Activated CD8-positive, alpha-beta memory T cell treated with anti-CD3 and anti-CD28 coated beads, Interleukin-2, amount 10 ng/mL, durations not matched to agents 7 days and 5 days (primary cell): Measurements from ENCODE around the gene TTYH3. TPM values are rescaled to one million over a fixed set of nuclear protein-coding genes. Genes with fewer than 3 reads are reported as not detected.

ENCODE experiments used
- ATAC-seq: fragments of 150-1000 bp; cut with Tn5 transposase; one replicate; pipeline ENCODE4 v1.10.0; 2021; ENCODE audit warnings: moderate library complexity
- CTCF ChIA-PET: fragments of 350-600 bp; sonication (Branson Sonifier 250); formaldehyde crosslinking; loops from one replicate; lab custom pipeline; 2021; ENCODE audit warnings: antibody characterized with exemption; lab: Charles Lee
- DNase-seq: peaks from one replicate; pipeline ENCODE4 v3.0.0-alpha.2; 2020
- H3K27ac Mint-ChIP-seq: one replicate; pipeline ENCODE4 v1.8.0; 2021; ENCODE audit warnings: mild to moderate bottlenecking, mixed read lengths
- H3K27me3 Mint-ChIP-seq: one replicate; pipeline ENCODE4 v1.8.0; 2021; ENCODE audit warnings: mixed read lengths
- H3K36me3 Mint-ChIP-seq: one replicate; pipeline ENCODE4 v1.8.0; 2021; ENCODE audit warnings: mild to moderate bottlenecking, mixed read lengths
- H3K4me1 Mint-ChIP-seq: one replicate; pipeline ENCODE4 v1.8.0; 2021; ENCODE audit warnings: mixed read lengths
- H3K4me3 Mint-ChIP-seq: one replicate; pipeline ENCODE4 v1.8.0; 2021; ENCODE audit warnings: mild to moderate bottlenecking, moderate library complexity, mixed read lengths
- H3K9me3 Mint-ChIP-seq: one replicate; pipeline ENCODE4 v1.8.0; 2022; ENCODE audit warnings: low read depth, mixed read lengths
- total RNA-seq, 2 experiments: library from RNA; stranded (reverse); gene quantifications; one replicate each; pipeline ENCODE4 v1.2.3, GENCODE V29; 2021

The TTYH3 gene
- total RNA-seq, 2 experiments from 2014 or later: 19.9 to 31.7 TPM

DNA sequence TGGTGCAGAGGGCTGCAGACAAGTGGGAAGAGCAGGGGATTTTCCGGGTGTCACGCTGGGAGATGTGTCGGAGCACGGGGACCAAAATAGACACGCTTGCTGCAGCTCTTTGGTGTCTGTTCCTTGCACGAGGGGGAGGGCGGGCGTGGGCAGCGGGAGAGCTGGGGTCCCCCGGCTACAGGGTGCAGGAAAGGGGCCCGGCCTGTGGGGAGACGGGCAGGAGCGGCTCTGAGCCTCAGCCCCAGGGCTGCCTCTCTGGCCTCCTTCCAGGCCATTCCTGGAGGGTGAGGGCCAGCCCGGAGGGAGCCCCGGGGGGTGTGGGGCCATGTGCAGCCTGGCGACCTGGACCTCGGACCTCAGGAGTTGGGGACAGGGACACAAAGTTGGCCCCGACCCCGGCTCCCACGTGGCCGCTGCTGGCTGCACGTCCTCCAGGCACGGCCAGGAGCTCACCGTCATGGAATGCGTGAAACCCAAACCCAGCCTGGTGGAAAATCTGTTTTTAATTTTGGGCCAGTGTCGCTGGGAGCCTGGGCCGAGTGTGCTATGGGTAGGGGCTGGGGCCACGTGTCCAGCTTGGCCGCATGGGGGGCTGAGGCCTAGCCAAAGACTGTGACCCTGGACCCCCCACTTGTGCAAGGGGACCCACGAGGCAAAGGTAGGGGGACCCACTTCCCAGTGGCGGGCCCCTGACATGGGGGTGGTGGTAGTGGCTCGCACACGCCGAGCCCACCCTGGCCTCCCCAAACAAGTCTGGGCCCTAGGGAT, 6.6 kb downstream of the TTYH3 start:
- Mint-ChIP-seq H3K9me3 (no peaks in the 10 kb centered on the region), H3K4me1 (peaks cover 8% of the 10 kb centered on the region), H3K27ac (no peak overlapping the region), H3K4me3 (no peak overlapping the region), H3K36me3 (no peaks in the 10 kb centered on the region), H3K27me3 (no peaks in the 10 kb centered on the region)
- DNase-seq (no peak), ATAC-seq (no peak)
- CTCF ChIA-PET: interaction anchor here (1.0 kb wide), 1 partner anchor 72 kb away, joined by 3 read pairs; no protein-coding TSS in a partner anchor

DNA sequence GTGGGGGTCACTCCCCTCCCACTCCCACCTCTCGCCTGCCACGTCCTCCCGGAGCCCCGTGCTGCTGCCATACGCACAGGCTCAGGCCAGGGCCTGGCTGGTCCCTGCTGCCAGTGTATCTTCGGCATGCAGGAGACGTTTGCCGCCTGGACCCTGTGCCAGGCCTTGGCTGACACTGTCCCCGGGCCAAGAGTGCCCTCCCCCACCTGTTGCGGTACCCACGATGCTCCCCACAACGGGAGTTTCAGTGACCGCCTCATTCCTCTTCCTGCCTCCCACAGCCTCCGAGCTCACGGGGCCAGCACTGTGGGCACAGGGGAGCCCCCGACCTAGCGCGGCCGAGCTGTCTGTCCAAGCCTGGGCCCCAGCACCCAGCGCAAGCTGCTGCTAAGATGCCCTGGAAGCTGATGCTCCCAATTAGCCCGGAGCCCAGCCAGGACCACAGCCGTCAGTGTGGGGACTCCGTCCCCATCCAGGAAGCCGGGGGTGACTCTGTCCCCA, 7.4 kb downstream of the TTYH3 start:
- H3K9me3 Mint-ChIP-seq: no peaks in the 10 kb centered on the region
- ATAC-seq (no peak), DNase-seq (no peak)
- peaks cover 2% of the 10 kb centered on the region for H3K4me1 Mint-ChIP-seq
- no peak overlapping the region for H3K27ac Mint-ChIP-seq
- H3K36me3 Mint-ChIP-seq: no peaks in the 10 kb centered on the region
- no peak overlapping the region for H3K4me3 Mint-ChIP-seq
- no peaks in the 10 kb centered on the region for H3K27me3 Mint-ChIP-seq
- CTCF ChIA-PET: no interaction called here

DNA sequence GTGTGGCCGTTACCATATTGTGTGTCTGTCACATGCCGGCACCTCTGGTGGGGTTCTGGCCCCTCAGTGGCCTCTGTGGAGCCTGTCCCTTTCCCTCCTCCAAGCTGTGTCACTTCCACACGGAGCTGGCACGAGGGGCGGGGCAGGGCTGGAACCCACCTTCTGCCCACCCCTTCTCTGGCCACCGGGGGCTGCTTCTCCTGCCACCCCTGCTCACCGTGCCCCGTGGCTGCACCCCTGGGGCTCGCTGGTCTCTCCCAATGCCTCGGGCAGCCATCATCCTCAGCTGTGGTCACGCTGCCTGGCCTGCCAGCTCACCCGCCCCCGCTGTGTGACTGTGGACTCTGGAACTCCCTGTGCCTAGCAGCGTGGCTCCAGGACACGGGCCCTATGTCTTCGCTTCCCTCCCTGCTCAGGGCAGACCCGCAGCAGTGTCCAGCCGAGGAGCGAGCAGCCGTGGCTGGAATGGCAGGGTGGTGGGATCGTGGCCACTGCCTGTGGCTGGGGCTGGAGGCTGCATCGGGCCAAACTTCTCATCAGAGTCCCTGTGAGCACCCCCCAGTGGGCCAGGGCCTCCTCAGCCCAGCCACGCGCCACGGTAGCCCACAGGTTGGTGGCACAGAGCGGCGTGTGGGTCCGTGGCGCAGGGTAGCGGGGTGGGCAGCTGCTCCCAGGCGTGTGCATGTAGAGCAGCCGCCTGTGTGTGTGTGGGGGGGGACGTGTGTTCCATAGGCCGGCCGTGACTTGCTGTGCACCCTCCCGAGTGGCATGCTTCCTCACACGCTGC, 8.1 kb downstream of the TTYH3 start:
- H3K4me3 Mint-ChIP-seq: no peak overlapping the region
- DNase-seq (no peak), ATAC-seq (no peak)
- no peaks in the 10 kb centered on the region for H3K9me3 Mint-ChIP-seq
- no peak overlapping the region for H3K27ac Mint-ChIP-seq
- H3K36me3 Mint-ChIP-seq: no peaks in the 10 kb centered on the region
- H3K4me1 Mint-ChIP-seq: peaks cover 7% of the 10 kb centered on the region
- CTCF ChIA-PET: no interaction called here
- no peaks in the 10 kb centered on the region for H3K27me3 Mint-ChIP-seq

DNA sequence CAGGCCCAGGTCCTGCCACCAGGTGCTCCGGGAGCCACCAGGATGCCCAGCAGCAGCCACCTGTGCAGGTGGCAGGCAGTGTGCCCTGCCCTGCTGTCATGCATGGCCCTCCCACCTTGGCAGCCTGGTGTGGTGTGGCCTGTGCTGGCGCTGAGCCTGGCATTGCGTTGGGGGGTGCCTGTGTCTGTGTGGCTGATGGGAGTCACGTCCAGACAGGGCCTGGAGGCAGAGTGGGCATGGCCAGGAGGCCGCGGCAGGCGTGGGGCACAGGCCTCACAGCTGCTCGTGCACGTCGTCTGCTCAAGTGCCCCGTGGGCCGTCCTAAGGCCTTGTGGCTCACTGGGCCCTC, 8.7 kb downstream of the TTYH3 start:
- H3K4me3 Mint-ChIP-seq: no peak overlapping the region
- CTCF ChIA-PET: no interaction called here

DNA sequence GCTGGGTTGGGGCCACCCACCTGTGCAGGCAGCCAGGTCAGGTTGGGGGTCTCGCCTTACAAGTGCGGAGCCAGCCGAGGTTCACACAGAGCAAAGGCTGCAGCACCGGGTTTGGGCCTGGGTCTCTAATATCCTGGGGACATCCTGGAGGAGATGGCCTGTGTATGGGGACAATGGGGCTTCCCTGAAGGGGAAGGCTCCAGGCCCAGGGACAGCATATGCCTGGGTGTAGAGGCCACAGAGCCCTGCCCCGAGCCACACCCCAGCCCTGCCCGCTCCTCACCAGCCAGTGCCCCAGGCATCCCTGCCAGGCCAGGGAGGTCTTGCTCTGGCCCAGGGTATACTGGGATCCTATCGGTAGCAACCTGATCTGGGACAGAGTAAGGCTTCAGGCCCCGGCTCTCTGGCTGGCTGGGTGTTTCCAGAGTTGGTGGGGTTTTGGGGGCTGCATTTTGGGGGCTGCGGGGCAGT, 9.1 kb downstream of the TTYH3 start:
- peaks cover 17% of the 10 kb centered on the region for H3K4me1 Mint-ChIP-seq
- no peaks in the 10 kb centered on the region for H3K9me3 Mint-ChIP-seq
- no peaks in the 10 kb centered on the region for H3K27me3 Mint-ChIP-seq
- no peak overlapping the region for H3K4me3 Mint-ChIP-seq
- no peaks in the 10 kb centered on the region for H3K36me3 Mint-ChIP-seq
- no peak overlapping the region for H3K27ac Mint-ChIP-seq
- CTCF ChIA-PET: no interaction called here
- DNase-seq (no peak), ATAC-seq (no peak)

More for the DNA sequence above, 8.7 kb downstream of the TTYH3 start:
- no peaks in the 10 kb centered on the region for H3K9me3 Mint-ChIP-seq
- H3K4me1 Mint-ChIP-seq: peaks cover 13% of the 10 kb centered on the region
- no peaks in the 10 kb centered on the region for H3K27me3 Mint-ChIP-seq
- no peak overlapping the region for H3K27ac Mint-ChIP-seq
- ATAC-seq (no peak), DNase-seq (no peak)
- no peaks in the 10 kb centered on the region for H3K36me3 Mint-ChIP-seq

DNA sequence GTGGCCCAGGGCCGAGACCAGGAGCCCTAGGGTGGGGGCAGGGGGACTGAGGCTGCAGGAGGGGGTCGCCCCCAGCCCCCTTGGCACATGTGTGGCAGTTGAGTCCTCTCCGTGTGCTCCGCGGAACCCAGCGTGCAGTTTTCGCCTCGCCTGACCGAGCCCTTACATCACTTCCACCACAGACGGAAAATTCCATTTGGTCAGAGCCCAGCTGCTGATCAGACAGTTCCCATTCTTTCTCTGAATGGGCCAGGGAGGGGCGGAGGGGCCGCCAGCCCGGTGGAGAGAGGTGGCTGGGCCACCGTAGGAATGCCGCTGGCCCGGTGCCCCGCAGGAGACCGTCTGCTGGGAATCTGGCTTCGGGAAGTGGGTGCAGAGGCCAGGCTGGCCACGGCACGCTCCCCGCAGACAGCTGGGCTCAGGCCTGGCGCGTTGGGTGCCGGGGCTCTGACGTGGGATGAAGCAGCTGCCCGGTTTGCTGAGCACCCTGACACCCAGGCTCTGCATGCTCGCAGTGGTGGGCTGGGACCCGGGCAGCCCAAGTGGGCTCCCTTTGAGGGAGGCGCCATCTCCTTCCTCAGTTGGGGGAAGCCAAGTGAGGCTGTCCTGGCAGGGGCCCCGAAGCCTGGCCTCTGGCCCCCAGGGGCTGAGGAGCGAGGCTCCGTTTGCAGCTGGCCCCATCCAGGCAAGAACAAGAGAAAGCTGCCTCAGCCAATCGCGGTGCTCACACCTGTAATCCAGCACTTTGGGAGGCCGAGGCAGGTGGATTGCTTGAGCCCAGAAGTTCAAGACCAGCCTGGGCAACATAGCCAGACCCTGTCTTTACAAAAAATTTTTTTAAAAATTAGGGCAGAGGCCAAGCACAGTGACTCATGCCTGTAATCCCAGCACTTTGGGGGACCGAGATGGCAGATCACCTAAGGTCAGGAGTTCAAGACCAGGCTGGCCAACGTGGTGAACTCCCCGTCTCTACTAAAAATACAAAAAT, 9.9 kb downstream of the TTYH3 start:
- H3K36me3 Mint-ChIP-seq: no peaks in the 10 kb centered on the region
- H3K9me3 Mint-ChIP-seq: no peaks in the 10 kb centered on the region
- no peak overlapping the region for H3K27ac Mint-ChIP-seq
- ATAC-seq (no peak), DNase-seq (no peak)
- H3K27me3 Mint-ChIP-seq: no peaks in the 10 kb centered on the region
- peaks cover 21% of the 10 kb centered on the region for H3K4me1 Mint-ChIP-seq
- CTCF ChIA-PET: interaction anchor here (1.0 to 5.1 kb wide), 4 partner anchors 9 to 68 kb away, joined by 3 to 50 read pairs (median 8); partner anchors contain the start of gene TTYH3
- H3K4me3 Mint-ChIP-seq: no peak overlapping the region

DNA sequence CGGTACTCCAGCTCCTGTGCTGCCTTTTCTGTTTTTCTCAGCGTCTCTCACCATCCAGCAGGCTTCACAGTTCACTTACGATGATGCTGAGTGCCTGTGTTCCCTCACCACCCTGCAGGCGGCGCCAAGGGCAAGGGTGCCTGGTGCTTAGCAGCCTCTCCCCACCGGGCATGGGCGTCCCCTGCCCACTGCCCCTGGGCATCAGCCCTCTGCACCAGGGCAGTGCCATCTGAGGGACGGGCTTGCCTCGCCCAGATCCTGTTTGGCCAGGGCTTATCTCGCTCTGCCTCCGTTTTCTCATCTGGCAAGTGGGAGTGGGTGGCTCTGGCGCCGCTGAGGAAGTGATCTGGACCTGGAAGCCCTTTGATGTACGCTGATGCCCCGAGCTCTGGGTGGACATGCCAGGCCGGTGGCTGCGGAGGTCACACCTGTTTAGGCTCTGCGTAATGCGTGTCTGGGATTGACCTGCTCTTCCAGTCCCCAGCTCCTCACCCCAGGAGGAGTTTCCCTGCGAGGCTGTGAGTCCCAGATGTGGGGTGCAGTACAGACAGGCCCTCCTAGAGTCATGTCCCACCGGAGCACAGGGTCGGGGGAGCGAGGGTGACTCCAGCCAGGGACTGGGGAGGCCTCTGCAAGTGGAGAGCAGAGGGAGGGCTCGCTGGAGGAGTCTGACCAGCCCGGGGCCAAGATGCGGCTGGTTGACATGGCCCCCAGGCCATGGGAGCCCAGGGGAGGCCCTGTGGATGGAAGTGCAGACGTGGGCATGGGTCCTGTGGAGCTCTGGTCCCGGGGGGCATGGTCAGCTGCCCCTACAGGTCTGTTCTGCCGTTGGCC, 11.8 kb downstream of the TTYH3 start:
- Mint-ChIP-seq H3K9me3 (no peaks in the 10 kb centered on the region), H3K36me3 (no peaks in the 10 kb centered on the region), H3K27me3 (no peaks in the 10 kb centered on the region), H3K27ac (no peak overlapping the region), H3K4me3 (no peak overlapping the region), H3K4me1 (peaks cover 21% of the 10 kb centered on the region)
- DNase-seq (no peak), ATAC-seq (no peak)
- CTCF ChIA-PET: interaction anchor here (0.5 to 5.1 kb wide), 7 partner anchors 8 to 66 kb away, joined by 3 to 50 read pairs (median 7); partner anchors contain the start of gene TTYH3

DNA sequence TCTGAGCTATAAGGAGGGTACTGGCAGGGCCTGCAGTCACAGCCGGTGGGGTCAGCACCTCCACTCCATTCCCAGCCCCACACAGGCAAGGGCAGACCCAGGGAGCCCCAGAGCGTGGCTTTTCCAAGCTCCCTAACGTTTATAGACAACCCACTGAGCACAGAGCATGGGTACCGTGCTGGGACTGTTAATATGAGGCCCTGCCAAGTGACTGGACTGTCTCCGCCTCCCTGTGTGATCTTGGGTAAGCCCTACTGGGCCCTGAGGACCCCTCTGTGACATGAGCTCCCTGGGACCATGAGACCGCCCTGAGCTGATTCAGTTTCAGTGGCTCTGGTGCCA, 12.4 kb downstream of the TTYH3 start:
- Mint-ChIP-seq H3K4me3 (no peak overlapping the region), H3K27ac (peak overlapping the region; percentile 40), H3K36me3 (no peaks in the 10 kb centered on the region), H3K9me3 (no peaks in the 10 kb centered on the region), H3K4me1 (peaks cover 21% of the 10 kb centered on the region), H3K27me3 (no peaks in the 10 kb centered on the region)
- CTCF ChIA-PET: interaction anchor here (0.5 to 5.1 kb wide), 5 partner anchors 9 to 66 kb away, joined by 3 to 50 read pairs (median 11); partner anchors contain the start of gene TTYH3
- no peak for DNase-seq
- no peak for ATAC-seq

DNA sequence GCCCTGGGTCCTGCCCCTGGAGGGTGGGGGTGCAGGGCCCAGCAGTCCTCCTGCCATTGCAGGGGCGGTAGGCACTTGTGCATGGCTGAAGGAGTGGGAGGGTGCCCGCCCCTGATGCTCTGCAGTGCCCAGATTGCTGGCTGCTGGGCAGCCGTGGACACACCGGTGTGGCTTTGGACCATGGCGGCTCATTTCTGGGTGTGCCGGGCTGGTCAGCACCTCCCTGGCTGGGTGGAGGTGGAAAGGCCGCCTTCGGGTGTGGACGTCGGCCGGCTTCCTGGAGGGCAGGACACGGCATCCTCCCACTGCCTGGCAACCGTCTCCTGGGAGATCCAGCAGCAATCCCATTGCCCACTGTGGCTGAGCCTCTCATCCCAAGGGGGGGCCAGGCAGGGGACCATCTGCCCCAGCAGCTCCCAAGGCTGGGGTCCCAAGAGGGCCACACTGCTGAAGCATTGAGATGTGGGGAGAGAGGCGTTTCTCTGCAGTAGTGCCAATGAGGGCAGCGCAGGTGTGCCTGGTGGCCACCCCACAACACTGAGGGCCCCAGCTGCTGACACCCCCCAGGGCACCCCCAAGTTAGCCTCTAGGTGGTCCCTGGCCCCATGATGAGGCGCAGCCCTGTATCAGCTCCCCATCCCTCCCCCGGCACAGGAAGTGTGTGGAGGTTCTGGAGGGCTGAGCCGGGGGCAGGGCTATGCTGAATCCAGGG, 12.9 kb downstream of the TTYH3 start:
- H3K36me3 Mint-ChIP-seq: no peaks in the 10 kb centered on the region
- CTCF ChIA-PET: interaction anchor here (0.7 to 5.1 kb wide), 18 partner anchors 9 to 193 kb away, joined by 3 to 50 read pairs (median 4); partner anchors contain the start of gene TTYH3
- H3K4me1 Mint-ChIP-seq: peaks cover 21% of the 10 kb centered on the region
- no peaks in the 10 kb centered on the region for H3K9me3 Mint-ChIP-seq
- peak overlapping the region; percentile 56 for H3K4me3 Mint-ChIP-seq
- DNase-seq (no peak), ATAC-seq (peak; percentile 80)
- H3K27ac Mint-ChIP-seq: peak overlapping the region; percentile 90
- no peaks in the 10 kb centered on the region for H3K27me3 Mint-ChIP-seq

DNA sequence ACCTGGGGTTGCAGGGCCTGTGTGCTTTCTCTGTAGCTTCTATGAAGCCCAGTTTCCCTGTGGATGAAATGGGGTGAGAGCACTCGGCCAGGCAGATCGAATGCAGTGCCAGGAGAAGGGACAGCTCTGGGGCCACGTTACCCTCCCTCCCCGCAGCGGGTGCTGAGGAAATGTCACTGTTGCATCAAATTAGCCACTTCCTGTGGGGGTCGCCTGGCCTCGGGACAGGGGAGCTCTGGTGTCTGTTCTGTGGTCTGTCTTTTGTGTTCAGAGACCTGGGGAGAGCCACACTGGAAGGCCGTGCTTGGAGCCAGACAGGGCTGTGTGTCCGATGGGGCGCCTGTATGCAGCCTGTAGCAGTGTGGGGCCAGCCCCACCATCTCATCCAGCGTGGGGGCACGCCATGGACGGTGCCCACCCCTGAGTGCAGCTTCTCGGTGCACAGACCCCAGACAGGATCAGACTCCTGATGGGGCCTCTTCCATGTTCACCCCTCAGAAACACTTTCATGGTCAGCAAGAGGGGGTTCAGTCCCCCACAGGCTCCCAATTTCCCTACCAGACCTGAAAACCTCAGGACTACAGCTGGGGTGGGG, 13.6 kb downstream of the TTYH3 start:
- H3K27ac Mint-ChIP-seq: peak overlapping the region; percentile 90
- H3K9me3 Mint-ChIP-seq: no peaks in the 10 kb centered on the region
- no peaks in the 10 kb centered on the region for H3K27me3 Mint-ChIP-seq
- ATAC-seq (peak; percentile 75), DNase-seq (peak; percentile 87)
- H3K36me3 Mint-ChIP-seq: no peaks in the 10 kb centered on the region
- H3K4me1 Mint-ChIP-seq: peaks cover 21% of the 10 kb centered on the region
- CTCF ChIA-PET: interaction anchor here (0.7 to 5.1 kb wide), 18 partner anchors 8 to 194 kb away, joined by 3 to 50 read pairs (median 4); partner anchors contain the start of gene TTYH3
- peak overlapping the region; percentile 56 for H3K4me3 Mint-ChIP-seq

DNA sequence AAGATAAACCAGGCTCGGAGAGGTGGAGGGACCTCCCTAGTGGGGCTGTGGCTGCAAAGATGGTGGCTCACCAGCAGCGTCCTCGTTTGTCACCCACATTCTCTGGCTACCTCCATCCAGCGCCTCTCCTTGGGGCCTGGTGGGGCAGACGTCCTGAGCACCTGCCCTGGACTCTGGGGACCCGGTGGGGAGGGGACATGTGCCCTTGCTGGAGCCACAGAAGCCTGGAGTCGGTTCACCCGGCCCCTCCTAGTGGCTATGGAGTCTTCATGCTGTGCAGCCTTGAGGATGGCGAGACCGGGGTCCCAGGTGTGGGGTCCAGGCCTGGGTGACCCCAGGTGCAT, 14.5 kb downstream of the TTYH3 start:
- Mint-ChIP-seq H3K4me1 (peaks cover 21% of the 10 kb centered on the region), H3K4me3 (no peak overlapping the region), H3K9me3 (no peaks in the 10 kb centered on the region), H3K36me3 (no peaks in the 10 kb centered on the region), H3K27me3 (no peaks in the 10 kb centered on the region), H3K27ac (no peak overlapping the region)
- DNase-seq (no peak), ATAC-seq (no peak)
- CTCF ChIA-PET: interaction anchor here (0.8 to 5.1 kb wide), 7 partner anchors 11 to 103 kb away, joined by 3 to 50 read pairs (median 3); no protein-coding TSS in a partner anchor
